ENCODE results near the gene PSEN2. TPM values are rescaled to one million over a fixed set of nuclear protein-coding genes. Genes with fewer than 3 reads are reported as not detected.

PSEN2 gene
- total RNA-seq, 2 donors from 2014 or later = 16.6 to 18.1 TPM

DNA sequence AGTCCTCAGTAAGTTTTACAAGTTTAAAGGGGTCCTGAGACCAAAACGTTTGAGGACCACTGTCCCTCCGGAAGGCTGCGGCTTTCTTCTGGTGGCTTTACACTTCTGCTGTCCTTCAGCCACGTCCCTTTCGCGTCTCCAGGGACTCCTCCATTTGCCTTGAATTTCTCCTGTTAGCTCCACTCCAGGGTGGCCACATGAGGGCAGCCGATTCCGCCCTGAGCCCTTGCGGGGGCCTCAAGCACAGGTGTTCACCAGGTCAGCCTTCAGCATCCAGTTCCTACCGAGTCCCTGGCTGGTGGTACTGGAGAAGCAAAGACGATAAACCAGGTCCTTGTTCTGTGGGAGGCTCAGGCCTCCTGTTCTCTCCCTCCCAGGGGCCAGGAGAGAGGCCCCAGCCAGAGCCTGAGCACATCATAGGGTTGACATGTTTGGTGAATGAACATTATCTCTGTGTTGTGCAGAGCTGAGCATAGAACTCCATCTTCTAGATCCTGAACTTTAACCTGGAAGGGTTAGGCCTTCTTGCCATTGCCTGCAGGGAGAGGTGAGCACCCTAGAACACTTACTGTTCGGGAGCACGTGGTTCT, 42.3 kb downstream of the PSEN2 start:
- no peaks in the 10 kb centered on the region for H3K27me3 ChIP-seq
- TF ChIP-seq, protein P1, sequence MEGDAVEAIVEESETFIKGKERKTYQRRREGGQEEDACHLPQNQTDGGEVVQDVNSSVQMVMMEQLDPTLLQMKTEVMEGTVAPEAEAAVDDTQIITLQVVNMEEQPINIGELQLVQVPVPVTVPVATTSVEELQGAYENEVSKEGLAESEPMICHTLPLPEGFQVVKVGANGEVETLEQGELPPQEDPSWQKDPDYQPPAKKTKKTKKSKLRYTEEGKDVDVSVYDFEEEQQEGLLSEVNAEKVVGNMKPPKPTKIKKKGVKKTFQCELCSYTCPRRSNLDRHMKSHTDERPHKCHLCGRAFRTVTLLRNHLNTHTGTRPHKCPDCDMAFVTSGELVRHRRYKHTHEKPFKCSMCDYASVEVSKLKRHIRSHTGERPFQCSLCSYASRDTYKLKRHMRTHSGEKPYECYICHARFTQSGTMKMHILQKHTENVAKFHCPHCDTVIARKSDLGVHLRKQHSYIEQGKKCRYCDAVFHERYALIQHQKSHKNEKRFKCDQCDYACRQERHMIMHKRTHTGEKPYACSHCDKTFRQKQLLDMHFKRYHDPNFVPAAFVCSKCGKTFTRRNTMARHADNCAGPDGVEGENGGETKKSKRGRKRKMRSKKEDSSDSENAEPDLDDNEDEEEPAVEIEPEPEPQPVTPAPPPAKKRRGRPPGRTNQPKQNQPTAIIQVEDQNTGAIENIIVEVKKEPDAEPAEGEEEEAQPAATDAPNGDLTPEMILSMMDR (IDR thresholded peaks at IDR 0.05) = peak; percentile 75
- H3K4me1 ChIP-seq = no peaks in the 10 kb centered on the region
- H3K9me3 ChIP-seq = no peaks in the 10 kb centered on the region
- peak; percentile 79 for DNase-seq
- H3K9ac ChIP-seq (ENCODE audit: low read depth in 2 of 2, low read length in 2 of 2) = no peak overlapping the region
- no peak overlapping the region for H3K4me3 ChIP-seq
- H3K36me3 ChIP-seq = no peaks in the 10 kb centered on the region
- intact Hi-C loops (cut with DNase I) = loop anchor here (5.0 kb wide), 1 partner anchor 530 kb away; no protein-coding TSS in a partner anchor
- H3K27ac ChIP-seq = no peak overlapping the region

DNA sequence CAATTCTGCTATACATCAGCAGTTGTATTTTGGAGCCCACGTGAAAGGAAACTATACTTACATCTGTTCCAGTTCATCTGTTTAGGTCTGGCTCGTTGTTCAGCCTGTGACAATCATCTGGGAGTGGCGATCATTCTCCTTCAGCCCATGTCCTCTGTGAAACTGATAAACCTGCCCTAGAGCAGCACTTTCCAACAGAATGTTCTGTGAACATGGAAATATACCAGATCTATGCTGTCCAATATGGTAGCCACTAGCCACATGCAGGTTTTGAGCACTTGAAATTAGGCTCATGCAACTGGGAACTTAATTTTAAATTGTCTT, 45.2 kb downstream of the PSEN2 start:
- no peak overlapping the region for H3K4me3 ChIP-seq
- H3K27ac ChIP-seq = no peak overlapping the region
- no peaks in the 10 kb centered on the region for H3K9me3 ChIP-seq
- H3K27me3 ChIP-seq = no peaks in the 10 kb centered on the region
- no peak for DNase-seq
- no peaks in the 10 kb centered on the region for H3K4me1 ChIP-seq
- TF ChIP-seq, protein P1 (IDR thresholded peaks at IDR 0.05) = no peak
- H3K36me3 ChIP-seq = no peaks in the 10 kb centered on the region
- intact Hi-C loops (cut with DNase I) = no loop called here
- H3K9ac ChIP-seq (ENCODE audit: low read depth in 2 of 2, low read length in 2 of 2) = no peak overlapping the region

DNA sequence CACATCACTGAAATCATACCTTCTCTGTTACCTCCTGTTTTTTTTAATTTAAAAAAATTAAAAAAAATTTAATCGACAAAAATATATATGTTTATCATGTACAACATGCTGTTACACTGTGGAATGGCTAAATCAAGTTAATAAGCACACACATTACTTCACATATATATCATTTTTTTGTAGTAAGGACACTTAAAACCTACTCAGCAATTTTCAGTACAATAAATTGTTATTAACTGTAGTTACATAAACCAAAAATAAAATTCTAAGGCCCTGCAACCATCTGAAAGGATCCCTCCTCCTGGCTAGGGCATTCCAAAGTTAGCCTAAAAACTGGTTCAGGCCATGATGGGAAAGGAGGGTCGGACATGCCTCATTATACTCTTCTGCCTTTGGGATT, 46.1 kb downstream of the PSEN2 start:
- TF ChIP-seq, protein P1 (IDR thresholded peaks at IDR 0.05) = no peak
- H3K27ac ChIP-seq = no peak overlapping the region
- no peak overlapping the region for H3K4me3 ChIP-seq
- DNase-seq = no peak
- no peaks in the 10 kb centered on the region for H3K4me1 ChIP-seq
- H3K27me3 ChIP-seq = no peaks in the 10 kb centered on the region
- H3K36me3 ChIP-seq = no peaks in the 10 kb centered on the region
- H3K9ac ChIP-seq (ENCODE audit: low read depth in 2 of 2, low read length in 2 of 2) = no peak overlapping the region
- no peaks in the 10 kb centered on the region for H3K9me3 ChIP-seq
- intact Hi-C loops (cut with DNase I) = no loop called here

GRCh38 chr1:226919587-226919986, 49.2 kb downstream of the PSEN2 start:
- no peaks in the 10 kb centered on the region for H3K27me3 ChIP-seq
- no peak overlapping the region for H3K27ac ChIP-seq
- H3K9me3 ChIP-seq = no peaks in the 10 kb centered on the region
- DNase-seq = no peak
- H3K4me1 ChIP-seq = no peaks in the 10 kb centered on the region
- no peak overlapping the region for H3K9ac ChIP-seq (ENCODE audit: low read depth in 2 of 2, low read length in 2 of 2)
- intact Hi-C loops (cut with DNase I) = no loop called here
- TF ChIP-seq, protein P1 (IDR thresholded peaks at IDR 0.05) = no peak
- H3K36me3 ChIP-seq = no peaks in the 10 kb centered on the region
- no peak overlapping the region for H3K4me3 ChIP-seq

DNA sequence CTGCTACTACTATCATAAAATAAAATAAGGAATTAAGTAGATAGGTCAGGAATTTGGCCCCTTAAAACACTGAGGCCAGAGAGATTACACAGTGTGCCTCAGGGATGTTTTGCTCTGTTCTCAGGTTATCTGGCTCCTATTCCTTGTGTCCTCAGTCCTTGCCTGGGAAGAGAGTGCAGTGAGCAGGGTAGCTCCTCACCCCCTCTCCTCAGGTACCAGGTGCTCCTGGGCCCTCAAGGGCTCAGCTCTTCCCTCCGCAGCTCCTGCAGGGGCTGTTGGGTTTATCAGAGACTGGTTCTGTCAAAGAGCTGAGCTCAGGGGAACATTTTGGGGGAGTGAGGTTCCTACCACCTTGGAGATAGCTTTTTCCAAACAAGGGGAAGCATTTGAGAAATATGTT, 49.6 kb downstream of the PSEN2 start:
- no peaks in the 10 kb centered on the region for H3K36me3 ChIP-seq
- H3K4me1 ChIP-seq = no peaks in the 10 kb centered on the region
- no peaks in the 10 kb centered on the region for H3K9me3 ChIP-seq
- H3K27ac ChIP-seq = no peak overlapping the region
- intact Hi-C loops (cut with DNase I) = no loop called here
- H3K9ac ChIP-seq (ENCODE audit: low read depth in 2 of 2, low read length in 2 of 2) = no peak overlapping the region
- no peak overlapping the region for H3K4me3 ChIP-seq
- TF ChIP-seq, protein P1 (IDR thresholded peaks at IDR 0.05) = no peak
- no peak for DNase-seq
- H3K27me3 ChIP-seq = no peaks in the 10 kb centered on the region
